HG03103 (cell line): ENCODE data around the gene CENPP.

Experiments
- ATAC-seq: cut with Tn5 transposase; IDR thresholded peaks from one replicate; pipeline ENCODE4 v1.9.1; 2021; ENCODE audit warnings: low read depth; ENCODE audit not compliant: unreplicated experiment

The CENPP gene

DNA sequence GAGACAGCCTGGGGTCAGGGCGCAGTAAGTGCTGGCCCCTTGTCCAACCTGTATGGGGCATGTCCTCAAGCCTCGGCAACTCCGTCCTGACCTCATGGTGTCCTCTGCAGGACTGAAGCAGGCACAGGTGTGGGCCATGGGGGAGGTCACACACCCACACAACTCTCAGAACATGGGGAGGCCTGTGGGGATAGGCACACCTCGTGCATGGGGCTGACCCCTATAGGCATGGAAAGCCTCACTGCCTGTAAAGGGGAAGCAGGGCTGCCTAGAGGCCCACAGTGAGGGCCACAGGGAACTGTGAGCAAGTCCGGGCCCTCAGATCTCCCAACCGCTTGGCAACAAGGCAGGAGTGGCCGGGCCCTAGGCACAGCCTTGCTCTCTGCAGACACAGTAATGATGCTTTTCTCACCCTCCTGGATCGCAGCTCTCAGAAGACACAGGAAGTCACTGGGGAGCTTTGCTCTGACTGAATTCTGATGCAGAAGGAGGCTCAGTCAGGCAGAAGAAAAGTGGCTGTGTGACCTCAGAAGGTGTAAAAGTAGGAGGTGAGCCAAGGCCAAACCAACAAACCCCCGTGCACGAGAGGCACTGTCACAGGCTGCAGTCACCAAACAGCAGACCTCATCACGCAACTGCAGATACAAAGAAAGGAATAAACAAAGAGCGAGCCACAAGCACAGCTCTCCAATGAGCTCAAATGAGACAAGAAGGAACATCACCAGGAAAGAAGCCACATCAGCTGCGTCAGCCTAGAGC is 338.8 kb downstream of the CENPP start:
- no peak for ATAC-seq

DNA sequence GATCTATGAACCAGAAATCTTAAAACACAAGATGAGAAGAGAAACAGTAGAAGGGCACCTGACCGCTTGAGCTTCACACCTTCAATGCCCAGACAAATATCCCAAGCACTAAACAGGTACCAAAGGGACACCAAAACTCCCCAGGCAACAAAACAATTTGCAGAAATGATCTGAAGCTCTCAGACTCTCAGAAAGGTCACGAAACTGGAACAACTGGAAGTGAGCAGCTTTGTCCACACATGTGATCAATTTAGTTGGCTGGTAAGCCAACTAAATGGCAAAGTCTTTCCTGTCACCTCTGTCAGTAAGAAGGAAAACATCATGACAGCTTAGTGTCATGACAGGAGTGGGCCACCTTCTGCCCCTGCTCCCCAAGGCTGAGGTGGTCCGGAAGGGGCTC is 340.1 kb downstream of the CENPP start:
- no peak for ATAC-seq

DNA sequence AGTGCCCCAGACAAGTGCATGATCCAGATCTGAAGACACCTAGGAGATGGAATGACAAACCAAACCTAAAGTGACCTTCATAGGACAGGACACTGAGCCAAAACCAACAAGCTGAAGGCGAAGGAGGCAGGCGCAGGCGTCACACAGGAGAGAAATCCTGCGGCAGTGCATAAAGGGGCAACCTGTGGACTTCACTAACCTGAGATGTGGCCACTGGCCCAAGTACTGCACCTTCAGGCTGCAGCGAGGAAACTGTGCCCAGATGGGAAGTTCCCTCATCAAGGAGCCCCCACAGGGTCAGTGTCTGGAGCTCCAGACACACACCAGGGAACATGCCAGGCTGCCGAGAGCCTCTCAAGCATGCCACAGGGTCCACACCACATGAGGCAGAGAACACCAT is 340.5 kb downstream of the CENPP start:
- no peak for ATAC-seq

DNA sequence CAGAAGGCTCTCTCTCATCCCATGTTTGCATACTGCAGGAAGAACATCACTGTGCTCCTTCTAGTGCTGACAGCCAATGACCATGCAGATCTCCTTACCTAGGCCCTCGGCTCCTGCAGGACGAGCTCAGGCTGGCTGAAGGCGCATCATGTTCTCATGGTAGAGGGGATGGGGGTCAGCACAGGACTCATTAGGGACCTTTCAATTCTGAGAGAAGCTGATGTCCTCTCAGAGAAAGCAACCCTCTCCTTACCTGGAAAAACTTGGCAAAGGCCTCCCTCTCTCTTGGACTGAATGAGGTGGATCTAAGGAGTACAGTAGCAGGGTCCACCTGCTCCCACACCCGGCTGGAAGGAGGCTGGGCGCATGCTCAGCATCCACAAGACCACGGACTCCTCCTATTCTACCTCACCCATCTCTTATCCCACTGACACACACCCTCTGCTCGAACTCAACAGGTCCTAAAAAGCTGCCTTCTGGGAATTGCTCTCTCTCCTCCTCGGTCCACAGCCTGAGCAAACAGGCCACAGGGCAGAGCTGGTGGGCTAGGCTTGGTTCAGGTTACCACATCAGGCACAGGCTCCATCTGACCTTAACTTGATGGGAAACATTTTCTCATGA is 341.3 kb downstream of the CENPP start:
- no peak for ATAC-seq

DNA sequence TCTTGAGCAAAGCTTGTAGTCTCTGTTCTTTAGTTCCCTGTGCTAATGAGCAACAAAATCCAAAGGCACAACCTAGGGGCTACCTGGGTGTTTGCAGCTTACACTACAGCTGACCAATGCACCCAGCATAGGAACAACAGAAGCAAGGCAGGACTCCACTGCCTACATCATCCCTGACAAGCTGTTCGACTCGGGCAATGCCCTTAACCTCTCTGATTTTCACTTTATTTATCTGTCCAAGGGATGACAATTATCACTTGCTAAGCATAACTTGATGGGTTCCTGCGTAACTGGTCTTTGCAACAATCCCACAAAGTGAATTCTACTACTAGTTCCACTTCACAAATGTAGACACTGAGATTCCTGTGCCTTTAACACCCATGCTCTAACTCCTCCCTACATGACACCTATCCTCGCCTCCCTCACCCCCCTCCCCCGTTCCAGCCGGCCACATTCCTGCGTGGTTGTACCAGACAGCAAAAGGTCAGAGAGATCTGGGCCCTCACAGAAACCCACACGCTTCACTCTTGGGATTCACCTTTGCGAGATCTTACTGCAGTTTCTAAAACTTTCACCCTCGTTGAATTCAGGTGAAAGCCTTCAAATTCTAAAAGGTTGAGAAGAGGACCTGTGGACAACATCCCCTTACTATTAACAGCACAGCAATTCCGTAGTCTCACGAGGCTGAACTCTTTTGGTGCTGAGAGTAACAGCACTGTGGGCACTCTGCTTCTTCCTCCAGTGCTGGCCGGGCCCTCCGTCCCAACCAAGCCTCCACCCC is 343.2 kb downstream of the CENPP start:
- peak; percentile 1 for ATAC-seq

DNA sequence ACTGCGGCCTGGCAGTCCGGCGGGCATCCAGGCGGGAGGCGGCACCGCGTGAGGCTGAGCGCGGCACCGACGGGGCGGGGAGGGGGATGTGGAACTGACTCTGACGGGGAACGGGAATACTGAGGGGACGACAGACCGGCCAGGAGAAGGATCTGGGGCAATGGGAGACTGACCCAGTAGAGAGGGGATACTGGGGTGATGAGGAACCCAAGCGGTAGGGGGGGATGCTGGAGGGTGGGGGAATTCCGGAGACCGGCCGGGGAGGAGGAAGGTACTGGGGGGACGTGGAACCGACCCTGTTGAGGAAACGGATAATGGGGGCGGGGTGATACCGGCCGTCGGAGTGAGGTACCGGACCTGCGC is 343.8 kb downstream of the CENPP start:
- no peak for ATAC-seq
